ENCODE results near the gene RTCA.

The RTCA gene

DNA sequence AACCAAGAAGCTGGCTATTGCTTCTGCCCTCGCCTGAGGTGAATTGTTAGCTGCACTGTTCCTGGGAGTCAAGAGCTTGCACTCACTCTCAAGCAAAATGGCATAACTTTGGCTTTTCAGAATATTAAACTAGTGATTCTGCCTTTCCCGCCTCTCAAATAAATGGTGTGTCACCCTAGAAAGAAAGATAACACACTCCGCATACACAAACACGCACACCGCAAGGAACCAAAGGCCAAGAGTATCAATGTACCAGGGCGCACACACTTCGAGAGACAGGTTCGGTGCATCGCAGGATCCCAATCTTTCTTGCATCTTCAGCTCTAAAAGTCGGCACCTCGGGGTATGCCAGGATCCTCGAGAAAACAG, 470 bp upstream of the RTCA start:
- DNase-seq (ENCODE audit: extremely low spot score), result peak; percentile 23
- CTCF ChIA-PET, result interaction anchor here (1.3 kb wide), 2 partner anchors 15 to 92 kb away, joined by 3 read pairs; no protein-coding TSS in a partner anchor
- POLR2A ChIA-PET, result interaction anchor here (0.8 to 2.9 kb wide), 17 partner anchors 9 to 629 kb away, joined by 3 to 23 read pairs (median 4); partner anchors contain the start of genes CDC14A, DBT and EXTL2
- TF ChIP-seq TARDBP (IDR thresholded peaks at IDR 0.05) (no peak), ARNT (IDR thresholded peaks at IDR 0.05) (no peak), LEF1 (IDR thresholded peaks at IDR 0.05; ENCODE audit: borderline replicate concordance) (no peak), BHLHE40 (IDR thresholded peaks at IDR 0.05; ENCODE audit: borderline replicate concordance) (no peak), NFRKB (IDR thresholded peaks at IDR 0.05) (no peak), FOXK2 (IDR thresholded peaks at IDR 0.05) (no peak), FOXA1 (IDR thresholded peaks at IDR 0.05) (no peak), SP1 (IDR thresholded peaks at IDR 0.05) (no peak), FOXM1 (IDR thresholded peaks at IDR 0.05; ENCODE audit: borderline replicate concordance) (no peak), SUZ12 (IDR thresholded peaks at IDR 0.05) (no peak)
- TF ChIP-seq, protein P1, sequence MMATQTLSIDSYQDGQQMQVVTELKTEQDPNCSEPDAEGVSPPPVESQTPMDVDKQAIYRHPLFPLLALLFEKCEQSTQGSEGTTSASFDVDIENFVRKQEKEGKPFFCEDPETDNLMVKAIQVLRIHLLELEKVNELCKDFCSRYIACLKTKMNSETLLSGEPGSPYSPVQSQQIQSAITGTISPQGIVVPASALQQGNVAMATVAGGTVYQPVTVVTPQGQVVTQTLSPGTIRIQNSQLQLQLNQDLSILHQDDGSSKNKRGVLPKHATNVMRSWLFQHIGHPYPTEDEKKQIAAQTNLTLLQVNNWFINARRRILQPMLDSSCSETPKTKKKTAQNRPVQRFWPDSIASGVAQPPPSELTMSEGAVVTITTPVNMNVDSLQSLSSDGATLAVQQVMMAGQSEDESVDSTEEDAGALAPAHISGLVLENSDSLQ (IDR thresholded peaks at IDR 0.05), result no peak

DNA sequence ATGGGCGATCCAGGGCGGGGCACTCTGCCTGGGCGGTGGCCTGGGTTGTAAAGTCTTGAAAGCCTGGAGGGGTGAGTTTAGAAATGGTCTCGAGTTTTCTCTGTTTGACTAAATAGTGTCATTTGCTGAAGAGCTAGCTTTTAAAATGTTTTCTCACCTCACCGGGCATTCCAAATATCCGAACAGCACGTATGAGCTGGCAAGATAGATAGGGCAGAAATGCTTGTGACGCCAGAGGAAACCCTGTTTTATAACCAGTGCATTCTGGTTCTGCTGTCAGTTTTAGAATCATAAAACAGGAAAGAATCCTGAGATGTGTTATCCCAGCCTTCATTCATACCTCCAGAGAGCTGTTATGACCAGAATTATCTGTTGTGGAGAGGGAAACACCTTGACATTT, 725 bp downstream of the RTCA start:
- no peak for TF ChIP-seq LEF1 (IDR thresholded peaks at IDR 0.05; ENCODE audit: borderline replicate concordance)
- no peak for TF ChIP-seq ELF4 (IDR thresholded peaks at IDR 0.05)
- no peak for TF ChIP-seq NFRKB (IDR thresholded peaks at IDR 0.05)
- TF ChIP-seq ARNT (IDR thresholded peaks at IDR 0.05), result no peak
- no peak for TF ChIP-seq FOXM1 (IDR thresholded peaks at IDR 0.05; ENCODE audit: borderline replicate concordance)
- TF ChIP-seq HDGF (IDR thresholded peaks at IDR 0.05; ENCODE audit: borderline replicate concordance), result no peak
- TF ChIP-seq CTBP1 (IDR thresholded peaks at IDR 0.05; ENCODE audit: borderline replicate concordance), result no peak
- no peak for TF ChIP-seq TARDBP (IDR thresholded peaks at IDR 0.05)
- no peak for TF ChIP-seq L3MBTL2 (conservative IDR thresholded peaks at IDR 0.05)
- no peak for TF ChIP-seq SP1 (IDR thresholded peaks at IDR 0.05)
- no peak for TF ChIP-seq ZNF384 (IDR thresholded peaks at IDR 0.05)
- TF ChIP-seq, protein P1 (IDR thresholded peaks at IDR 0.05), result no peak
- no peak for TF ChIP-seq SUZ12 (IDR thresholded peaks at IDR 0.05)
- no peak for TF ChIP-seq BHLHE40 (IDR thresholded peaks at IDR 0.05; ENCODE audit: borderline replicate concordance)
- no peak for TF ChIP-seq FOXK2 (IDR thresholded peaks at IDR 0.05)
- TF ChIP-seq FOXA1 (IDR thresholded peaks at IDR 0.05), result no peak
- POLR2A ChIA-PET, result interaction anchor here (0.5 to 2.9 kb wide), 11 partner anchors 8 to 117 kb away, joined by 3 to 23 read pairs (median 4); partner anchors contain the start of genes CDC14A and DBT
- CTCF ChIA-PET, result interaction anchor here (1.2 kb wide), 1 partner anchor 30 kb away, joined by 3 read pairs; no protein-coding TSS in a partner anchor
- no peak for DNase-seq (ENCODE audit: extremely low spot score)

DNA sequence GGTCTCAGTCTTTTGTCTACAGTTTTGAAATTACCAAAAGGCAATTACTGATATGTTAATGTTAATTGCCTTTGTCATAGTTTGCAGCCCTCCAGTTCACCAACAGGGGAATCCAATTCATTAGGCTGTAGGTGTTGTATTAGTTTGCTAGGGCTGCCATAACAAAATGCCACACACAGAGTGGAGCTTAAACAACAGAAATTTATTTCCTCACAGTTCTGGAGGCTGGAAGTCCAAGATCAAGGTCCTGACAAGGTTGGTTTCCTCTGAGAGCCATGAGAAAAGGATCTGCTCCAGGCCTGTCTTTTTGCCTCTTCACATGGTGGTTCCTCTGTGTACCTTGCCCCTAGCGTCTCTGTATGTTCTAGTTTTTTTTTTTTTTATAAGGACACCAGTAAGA, 1.3 kb downstream of the RTCA start:
- POLR2A ChIA-PET, result interaction anchor here (1.9 to 2.9 kb wide), 4 partner anchors 17 to 90 kb away, joined by 5 to 23 read pairs (median 15); partner anchors contain the start of genes CDC14A and DBT

DNA sequence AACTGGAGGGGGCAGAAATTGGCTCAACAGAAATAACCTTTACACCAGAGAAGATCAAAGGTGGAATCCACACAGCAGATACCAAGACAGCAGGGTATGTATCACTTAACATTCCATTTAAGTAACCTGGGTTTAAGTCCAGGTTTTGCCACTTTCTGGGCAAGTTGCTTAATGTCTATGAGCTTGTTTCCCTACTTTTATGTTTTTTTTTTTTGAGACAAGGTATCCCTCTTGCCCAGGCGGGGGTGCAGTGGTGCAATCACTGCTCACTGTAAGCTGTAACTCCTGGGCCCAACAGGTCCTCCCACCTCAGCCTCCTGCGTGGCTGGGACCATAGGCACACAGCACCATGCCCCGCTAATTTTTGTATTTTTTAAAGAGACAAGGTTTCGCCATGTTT, 2.2 kb downstream of the RTCA start:
- DNase-seq (ENCODE audit: extremely low spot score), result no peak
- POLR2A ChIA-PET, result interaction anchor here (0.8 kb wide), 1 partner anchor 52 kb away, joined by 3 read pairs; no protein-coding TSS in a partner anchor
- CTCF ChIA-PET, result interaction anchor here (0.5 to 0.6 kb wide), 2 partner anchors 597 to 848 kb away, joined by 3 to 4 read pairs; no protein-coding TSS in a partner anchor
- TF ChIP-seq, protein P1 (IDR thresholded peaks at IDR 0.05), result no peak
- TF ChIP-seq HDGF (IDR thresholded peaks at IDR 0.05; ENCODE audit: borderline replicate concordance) (no peak), CTBP1 (IDR thresholded peaks at IDR 0.05; ENCODE audit: borderline replicate concordance) (no peak), SP1 (IDR thresholded peaks at IDR 0.05) (no peak), TARDBP (IDR thresholded peaks at IDR 0.05) (no peak), L3MBTL2 (conservative IDR thresholded peaks at IDR 0.05) (no peak), FOXM1 (IDR thresholded peaks at IDR 0.05; ENCODE audit: borderline replicate concordance) (no peak), BHLHE40 (IDR thresholded peaks at IDR 0.05; ENCODE audit: borderline replicate concordance) (no peak), ARNT (IDR thresholded peaks at IDR 0.05) (no peak), FOXA1 (IDR thresholded peaks at IDR 0.05) (no peak), ELF4 (IDR thresholded peaks at IDR 0.05) (no peak), FOXK2 (IDR thresholded peaks at IDR 0.05) (no peak)

More for the DNA sequence above, 1.3 kb downstream of the RTCA start:
- DNase-seq (ENCODE audit: extremely low spot score), result no peak
- TF ChIP-seq CTBP1 (IDR thresholded peaks at IDR 0.05; ENCODE audit: borderline replicate concordance) (no peak), SUZ12 (IDR thresholded peaks at IDR 0.05) (no peak), FOXA1 (IDR thresholded peaks at IDR 0.05) (no peak), BHLHE40 (IDR thresholded peaks at IDR 0.05; ENCODE audit: borderline replicate concordance) (no peak), NFRKB (IDR thresholded peaks at IDR 0.05) (no peak)
- TF ChIP-seq, protein P1 (IDR thresholded peaks at IDR 0.05), result no peak
- CTCF ChIA-PET, result no interaction called here

DNA sequence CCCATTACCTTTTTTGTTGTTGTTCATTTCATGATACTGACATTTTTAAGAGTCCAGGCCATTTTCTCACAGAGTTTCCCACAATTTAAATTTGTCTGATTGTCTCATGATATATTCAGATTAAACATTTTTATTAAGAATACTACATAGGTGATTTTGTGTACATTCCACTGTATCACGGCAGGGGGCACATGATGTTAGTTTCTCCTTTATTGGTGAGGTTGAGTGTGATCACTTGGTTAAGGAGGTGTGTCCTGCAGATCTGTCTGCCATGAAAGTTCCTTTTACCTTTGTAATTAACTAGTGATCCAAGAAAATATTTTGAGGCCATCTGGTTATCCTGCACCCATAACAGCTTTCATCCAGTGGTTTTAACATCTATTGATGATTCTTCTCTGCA, 11.8 kb downstream of the RTCA start:
- DNase-seq (ENCODE audit: extremely low spot score), result no peak
- POLR2A ChIA-PET, result no interaction called here
- CTCF ChIA-PET, result no interaction called here
- TF ChIP-seq ZNF384 (IDR thresholded peaks at IDR 0.05), result no peak
- no peak for TF ChIP-seq FOXM1 (IDR thresholded peaks at IDR 0.05; ENCODE audit: borderline replicate concordance)
- TF ChIP-seq CTBP1 (IDR thresholded peaks at IDR 0.05; ENCODE audit: borderline replicate concordance), result no peak
- no peak for TF ChIP-seq FOXK2 (IDR thresholded peaks at IDR 0.05)
- no peak for TF ChIP-seq HDGF (IDR thresholded peaks at IDR 0.05; ENCODE audit: borderline replicate concordance)
- TF ChIP-seq ELF4 (IDR thresholded peaks at IDR 0.05), result no peak
- no peak for TF ChIP-seq ARNT (IDR thresholded peaks at IDR 0.05)
- no peak for TF ChIP-seq FOXA1 (IDR thresholded peaks at IDR 0.05)
- no peak for TF ChIP-seq BHLHE40 (IDR thresholded peaks at IDR 0.05; ENCODE audit: borderline replicate concordance)
- TF ChIP-seq SUZ12 (IDR thresholded peaks at IDR 0.05), result no peak
- no peak for TF ChIP-seq TARDBP (IDR thresholded peaks at IDR 0.05)
- no peak for TF ChIP-seq LEF1 (IDR thresholded peaks at IDR 0.05; ENCODE audit: borderline replicate concordance)

All from HEK293T (cell line).